ENCODE results near the gene AJM1. TPM values are rescaled to one million over a fixed set of nuclear protein-coding genes. Genes with fewer than 3 reads are reported as not detected.
"Not testable (repeated sequence)": the region's sequence is repeated elsewhere in the genome, so short reads cannot be mapped to it uniquely, and the experiment has no call there.

AJM1 gene
- total RNA-seq, 1 donor from 2014 or later, result 1.00 TPM

GRCh38 chr9:136866898-136867421 is 24.7 kb downstream of the AJM1 start:
- DNase-seq (ENCODE audit: low spot score), result not testable (repeated sequence)

- DNase-seq (ENCODE audit: low spot score), result no peak
Observed at GRCh38 chr9:136867480-136867879, 25.2 kb downstream of the AJM1 start.

GRCh38 chr9:136867917-136868316 is 25.6 kb downstream of the AJM1 start:
- DNase-seq (ENCODE audit: low spot score), result no peak

- DNase-seq (ENCODE audit: low spot score), result no peak
Observed at GRCh38 chr9:136868644-136869043, 26.4 kb downstream of the AJM1 start.

- DNase-seq (ENCODE audit: low spot score), result not testable (repeated sequence)
Observed at GRCh38 chr9:136869611-136870010, 27.3 kb downstream of the AJM1 start.

GRCh38 chr9:136875155-136875554 is 32.9 kb downstream of the AJM1 start:
- no peak for DNase-seq (ENCODE audit: low spot score)

GRCh38 chr9:136876476-136876875 is 34.2 kb downstream of the AJM1 start:
- DNase-seq (ENCODE audit: low spot score), result no peak

GRCh38 chr9:136880651-136881050 is 38.4 kb downstream of the AJM1 start:
- no peak for DNase-seq (ENCODE audit: low spot score)

GRCh38 chr9:136881691-136882108 is 39.4 kb downstream of the AJM1 start:
- DNase-seq (ENCODE audit: low spot score), result no peak

- DNase-seq (ENCODE audit: low spot score), result no peak
Observed at GRCh38 chr9:136882109-136882946, 40.0 kb downstream of the AJM1 start.

- not testable (repeated sequence) for DNase-seq (ENCODE audit: low spot score)
Observed at GRCh38 chr9:136882947-136883283, 40.6 kb downstream of the AJM1 start.

GRCh38 chr9:136883670-136884069 is 41.4 kb downstream of the AJM1 start:
- DNase-seq (ENCODE audit: low spot score), result not testable (repeated sequence)

GRCh38 chr9:136885950-136886578 is 43.8 kb downstream of the AJM1 start, which contains the start of gene TRAF2:
TRAF2 (plus strand) TSS chr9:136886516; CDS start chr9:136898741, 12,225 bp downstream.
- peak; percentile 99 for DNase-seq (ENCODE audit: low spot score)

- DNase-seq (ENCODE audit: low spot score), result no peak
Observed at GRCh38 chr9:136886610-136887597, 44.6 kb downstream of the AJM1 start.

GRCh38 chr9:136888454-136888853 is 46.2 kb downstream of the AJM1 start:
- no peak for DNase-seq (ENCODE audit: low spot score)

- no peak for DNase-seq (ENCODE audit: low spot score)
Observed at GRCh38 chr9:136889858-136890257, 47.6 kb downstream of the AJM1 start.

GRCh38 chr9:136890661-136891060 is 48.4 kb downstream of the AJM1 start:
- no peak for DNase-seq (ENCODE audit: low spot score)

Measured in mesenteric fat pad (tissue), 1 donor.